Activated CD4-positive, alpha-beta T cell treated with anti-CD3 and anti-CD28 coated beads, Interleukin-2, Interleukin-6, amounts not matched to agents 100 ng/mL and 50 ng/mL, durations not matched to agents 16 hours and 8 hours (primary cell): ENCODE measurements around the gene IL31.

Source experiments
- DNase-seq: peaks from one replicate; pipeline ENCODE4 v3.0.0-alpha.2; 2020

IL31 gene

GRCh38 chr12:122150127-122150681, 23.8 kb downstream of the IL31 start:
- DNase-seq: no peak

GRCh38 chr12:122148657-122149056, 25.4 kb downstream of the IL31 start:
- DNase-seq: no peak

GRCh38 chr12:122147514-122148290, 26.3 kb downstream of the IL31 start:
- no peak for DNase-seq

GRCh38 chr12:122145505-122146330, 28.3 kb downstream of the IL31 start:
- DNase-seq: no peak

GRCh38 chr12:122144885-122145284, 29.1 kb downstream of the IL31 start:
- no peak for DNase-seq

GRCh38 chr12:122142857-122143256, 31.2 kb downstream of the IL31 start:
- DNase-seq: no peak

GRCh38 chr12:122141911-122142725, 31.9 kb downstream of the IL31 start:
- no peak for DNase-seq

GRCh38 chr12:122140467-122141257, 33.4 kb downstream of the IL31 start:
- no peak for DNase-seq

- DNase-seq: no peak
Observed at GRCh38 chr12:122139941-122140340, 34.1 kb downstream of the IL31 start.

GRCh38 chr12:122139266-122139665, 34.8 kb downstream of the IL31 start:
- DNase-seq: no peak

- DNase-seq: no peak
Observed at GRCh38 chr12:122138616-122139015, 35.4 kb downstream of the IL31 start.

- no peak for DNase-seq
Observed at GRCh38 chr12:122138181-122138580, 35.8 kb downstream of the IL31 start.

- DNase-seq: no peak
Observed at GRCh38 chr12:122137681-122138080, 36.3 kb downstream of the IL31 start.

GRCh38 chr12:122137229-122137628, 36.8 kb downstream of the IL31 start:
- DNase-seq: no peak

- DNase-seq: no peak
Observed at GRCh38 chr12:122135437-122136031, 38.5 kb downstream of the IL31 start.

GRCh38 chr12:122133192-122133950, 40.6 kb downstream of the IL31 start:
- no peak for DNase-seq

- DNase-seq: no peak
Observed at GRCh38 chr12:122130150-122130549, 43.9 kb downstream of the IL31 start.

- DNase-seq: no peak
Observed at GRCh38 chr12:122129131-122129530, 44.9 kb downstream of the IL31 start.

- no peak for DNase-seq
Observed at GRCh38 chr12:122128481-122128880, 45.5 kb downstream of the IL31 start.

- DNase-seq: no peak
Observed at GRCh38 chr12:122127839-122128238, 46.2 kb downstream of the IL31 start.
